ENCODE data around the gene THSD4.
"Not testable (repeated sequence)": the region's sequence is repeated elsewhere in the genome, so short reads cannot be mapped to it uniquely, and the experiment has no call there.

The THSD4 gene

GRCh38 chr15:71154607-71155200 is 39.4 kb downstream of the THSD4 start:
- Histone ChIP-seq H3K9me3 (ENCODE audit: control insufficient read depth, low read depth, low read length) (no peaks in the 10 kb centered on the region), H3K27ac (ENCODE audit: low read length) (no peak overlapping the region), H3K9ac (ENCODE audit: low read length) (no peak overlapping the region), H3K4me1 (ENCODE audit: control insufficient read depth, low read depth, low read length) (peaks cover 9% of the 10 kb centered on the region), H3K4me3 (ENCODE audit: low read length) (no peak overlapping the region), H3K27me3 (ENCODE audit: control insufficient read depth, insufficient read depth, low read length) (no peaks in the 10 kb centered on the region), H3K36me3 (ENCODE audit: control insufficient read depth, low read depth, low read length) (no peaks in the 10 kb centered on the region)

- no peaks in the 10 kb centered on the region for H3K9me3 ChIP-seq (ENCODE audit: control insufficient read depth, low read depth, low read length)
- no peaks in the 10 kb centered on the region for H3K27me3 ChIP-seq (ENCODE audit: control insufficient read depth, insufficient read depth, low read length)
- no peaks in the 10 kb centered on the region for H3K36me3 ChIP-seq (ENCODE audit: control insufficient read depth, low read depth, low read length)
- H3K4me1 ChIP-seq (ENCODE audit: control insufficient read depth, low read depth, low read length), result peaks cover 3% of the 10 kb centered on the region
- no peak overlapping the region for H3K27ac ChIP-seq (ENCODE audit: low read length)
- H3K4me3 ChIP-seq (ENCODE audit: low read length), result no peak overlapping the region
- no peak overlapping the region for H3K9ac ChIP-seq (ENCODE audit: low read length)
Measured at GRCh38 chr15:71155534-71155933, 40.3 kb downstream of the THSD4 start.

- Histone ChIP-seq H3K9ac (ENCODE audit: low read length) (no peak overlapping the region), H3K36me3 (ENCODE audit: control insufficient read depth, low read depth, low read length) (no peaks in the 10 kb centered on the region), H3K9me3 (ENCODE audit: control insufficient read depth, low read depth, low read length) (no peaks in the 10 kb centered on the region), H3K27ac (ENCODE audit: low read length) (no peak overlapping the region), H3K4me1 (ENCODE audit: control insufficient read depth, low read depth, low read length) (no peaks in the 10 kb centered on the region), H3K27me3 (ENCODE audit: control insufficient read depth, insufficient read depth, low read length) (no peaks in the 10 kb centered on the region), H3K4me3 (ENCODE audit: low read length) (no peak overlapping the region)
Measured at GRCh38 chr15:71160976-71161375, 45.7 kb downstream of the THSD4 start.

GRCh38 chr15:71162309-71162708 is 47.0 kb downstream of the THSD4 start:
- Histone ChIP-seq H3K27ac (ENCODE audit: low read length) (no peak overlapping the region), H3K9ac (ENCODE audit: low read length) (no peak overlapping the region), H3K27me3 (ENCODE audit: control insufficient read depth, insufficient read depth, low read length) (no peaks in the 10 kb centered on the region), H3K4me1 (ENCODE audit: control insufficient read depth, low read depth, low read length) (no peaks in the 10 kb centered on the region), H3K9me3 (ENCODE audit: control insufficient read depth, low read depth, low read length) (no peaks in the 10 kb centered on the region), H3K36me3 (ENCODE audit: control insufficient read depth, low read depth, low read length) (no peaks in the 10 kb centered on the region), H3K4me3 (ENCODE audit: low read length) (no peak overlapping the region)

- H3K27ac ChIP-seq (ENCODE audit: low read length); H3K9ac ChIP-seq (ENCODE audit: low read length); H3K4me1 ChIP-seq (ENCODE audit: control insufficient read depth, low read depth, low read length); H3K36me3 ChIP-seq (ENCODE audit: control insufficient read depth, low read depth, low read length); H3K4me3 ChIP-seq (ENCODE audit: low read length); H3K9me3 ChIP-seq (ENCODE audit: control insufficient read depth, low read depth, low read length); H3K27me3 ChIP-seq (ENCODE audit: control insufficient read depth, insufficient read depth, low read length): not testable (repeated sequence)
Measured at GRCh38 chr15:71164606-71165005, 49.3 kb downstream of the THSD4 start.

- Histone ChIP-seq H3K27me3 (ENCODE audit: control insufficient read depth, insufficient read depth, low read length) (no peaks in the 10 kb centered on the region), H3K9me3 (ENCODE audit: control insufficient read depth, low read depth, low read length) (no peaks in the 10 kb centered on the region), H3K9ac (ENCODE audit: low read length) (no peak overlapping the region), H3K36me3 (ENCODE audit: control insufficient read depth, low read depth, low read length) (no peaks in the 10 kb centered on the region), H3K4me3 (ENCODE audit: low read length) (no peak overlapping the region), H3K4me1 (ENCODE audit: control insufficient read depth, low read depth, low read length) (no peaks in the 10 kb centered on the region), H3K27ac (ENCODE audit: low read length) (no peak overlapping the region)
Measured at GRCh38 chr15:71167445-71168165, 52.3 kb downstream of the THSD4 start.

- Histone ChIP-seq H3K4me3 (ENCODE audit: low read length) (no peak overlapping the region), H3K9me3 (ENCODE audit: control insufficient read depth, low read depth, low read length) (no peaks in the 10 kb centered on the region), H3K36me3 (ENCODE audit: control insufficient read depth, low read depth, low read length) (no peaks in the 10 kb centered on the region), H3K4me1 (ENCODE audit: control insufficient read depth, low read depth, low read length) (no peaks in the 10 kb centered on the region), H3K9ac (ENCODE audit: low read length) (no peak overlapping the region), H3K27me3 (ENCODE audit: control insufficient read depth, insufficient read depth, low read length) (no peaks in the 10 kb centered on the region), H3K27ac (ENCODE audit: low read length) (no peak overlapping the region)
Measured at GRCh38 chr15:71168166-71168834, 53.0 kb downstream of the THSD4 start.

GRCh38 chr15:71170163-71170562 is 54.9 kb downstream of the THSD4 start:
- Histone ChIP-seq H3K4me1 (ENCODE audit: control insufficient read depth, low read depth, low read length) (no peaks in the 10 kb centered on the region), H3K27ac (ENCODE audit: low read length) (no peak overlapping the region), H3K36me3 (ENCODE audit: control insufficient read depth, low read depth, low read length) (no peaks in the 10 kb centered on the region), H3K4me3 (ENCODE audit: low read length) (no peak overlapping the region), H3K27me3 (ENCODE audit: control insufficient read depth, insufficient read depth, low read length) (no peaks in the 10 kb centered on the region), H3K9me3 (ENCODE audit: control insufficient read depth, low read depth, low read length) (peaks cover 3% of the 10 kb centered on the region), H3K9ac (ENCODE audit: low read length) (no peak overlapping the region)

- Histone ChIP-seq H3K36me3 (ENCODE audit: control insufficient read depth, low read depth, low read length) (no peaks in the 10 kb centered on the region), H3K27ac (ENCODE audit: low read length) (no peak overlapping the region), H3K4me3 (ENCODE audit: low read length) (no peak overlapping the region), H3K9me3 (ENCODE audit: control insufficient read depth, low read depth, low read length) (peaks cover 3% of the 10 kb centered on the region), H3K27me3 (ENCODE audit: control insufficient read depth, insufficient read depth, low read length) (no peaks in the 10 kb centered on the region), H3K9ac (ENCODE audit: low read length) (no peak overlapping the region), H3K4me1 (ENCODE audit: control insufficient read depth, low read depth, low read length) (no peaks in the 10 kb centered on the region)
Measured at GRCh38 chr15:71171195-71171594, 55.9 kb downstream of the THSD4 start.

- H3K4me3 ChIP-seq (ENCODE audit: low read length); H3K9ac ChIP-seq (ENCODE audit: low read length); H3K27me3 ChIP-seq (ENCODE audit: control insufficient read depth, insufficient read depth, low read length); H3K36me3 ChIP-seq (ENCODE audit: control insufficient read depth, low read depth, low read length); H3K9me3 ChIP-seq (ENCODE audit: control insufficient read depth, low read depth, low read length); H3K4me1 ChIP-seq (ENCODE audit: control insufficient read depth, low read depth, low read length); H3K27ac ChIP-seq (ENCODE audit: low read length): not testable (repeated sequence)
Measured at GRCh38 chr15:71174360-71174759, 59.1 kb downstream of the THSD4 start.

- Histone ChIP-seq H3K4me3 (ENCODE audit: low read length) (no peak overlapping the region), H3K36me3 (ENCODE audit: control insufficient read depth, low read depth, low read length) (no peaks in the 10 kb centered on the region), H3K27me3 (ENCODE audit: control insufficient read depth, insufficient read depth, low read length) (no peaks in the 10 kb centered on the region), H3K9me3 (ENCODE audit: control insufficient read depth, low read depth, low read length) (no peaks in the 10 kb centered on the region), H3K27ac (ENCODE audit: low read length) (no peak overlapping the region), H3K9ac (ENCODE audit: low read length) (no peak overlapping the region), H3K4me1 (ENCODE audit: control insufficient read depth, low read depth, low read length) (no peaks in the 10 kb centered on the region)
Measured at GRCh38 chr15:71180986-71181853, 65.9 kb downstream of the THSD4 start.
